ENCODE measurements around the gene OSBPL8. TPM values are rescaled to one million over a fixed set of nuclear protein-coding genes. Genes with fewer than 3 reads are reported as not detected.
A peak's percentile ranks its signal among the peaks of the same experiment; 100 is the strongest.

Gene OSBPL8
- total RNA-seq, 1 donor from 2014 or later = 62.6 TPM

DNA sequence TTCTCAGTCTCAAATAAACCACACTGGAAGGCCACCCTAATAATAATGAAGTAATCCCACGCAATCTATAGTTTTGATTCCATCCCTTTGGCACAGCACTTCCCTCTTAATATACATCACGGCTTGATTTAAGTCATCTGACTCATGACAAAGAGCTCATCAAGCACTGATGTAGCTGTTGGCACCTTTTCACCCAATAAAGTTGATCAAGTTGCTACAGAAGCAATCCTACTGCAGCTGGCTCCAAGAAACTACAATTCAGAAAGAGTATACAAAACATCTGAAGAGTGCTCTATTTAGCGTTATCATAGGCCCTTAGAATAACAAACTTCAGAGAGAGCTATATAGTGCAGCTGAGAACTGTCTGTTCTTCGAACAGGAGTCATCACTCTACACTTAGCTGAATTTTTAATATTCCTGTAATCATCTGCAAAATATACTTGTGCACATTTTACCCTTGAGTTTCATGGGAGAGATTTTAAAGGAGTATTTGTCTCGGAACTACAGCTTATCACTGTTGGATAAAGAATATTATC is 94.9 kb downstream of the OSBPL8 start:
- no peak for ATAC-seq

DNA sequence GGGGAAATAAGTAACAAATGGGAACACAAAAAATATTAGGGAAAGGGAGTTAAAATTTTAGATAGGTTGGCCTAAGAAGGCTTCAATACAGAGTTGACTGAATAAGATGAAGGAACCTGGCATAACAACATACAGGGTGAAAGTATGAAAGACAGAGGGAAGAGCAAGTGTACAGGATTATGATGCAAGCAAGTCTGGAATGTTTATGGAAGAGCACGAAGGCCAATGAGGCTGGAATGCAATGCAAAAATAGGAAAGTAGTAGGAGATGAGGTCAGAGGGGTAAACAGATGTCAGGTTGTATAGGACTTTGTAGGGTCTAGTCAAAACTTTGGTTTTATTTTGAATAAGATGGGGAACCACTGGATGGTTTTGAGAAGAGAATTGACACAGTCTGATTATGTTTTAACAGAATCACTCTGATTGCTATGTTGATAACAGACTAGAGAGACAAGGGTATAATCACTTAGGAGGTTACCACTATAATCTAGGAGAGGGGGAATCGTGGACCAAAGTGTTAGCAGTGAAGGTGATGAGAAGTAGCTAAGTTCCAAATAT is 96.8 kb downstream of the OSBPL8 start:
- no peak for ATAC-seq

DNA sequence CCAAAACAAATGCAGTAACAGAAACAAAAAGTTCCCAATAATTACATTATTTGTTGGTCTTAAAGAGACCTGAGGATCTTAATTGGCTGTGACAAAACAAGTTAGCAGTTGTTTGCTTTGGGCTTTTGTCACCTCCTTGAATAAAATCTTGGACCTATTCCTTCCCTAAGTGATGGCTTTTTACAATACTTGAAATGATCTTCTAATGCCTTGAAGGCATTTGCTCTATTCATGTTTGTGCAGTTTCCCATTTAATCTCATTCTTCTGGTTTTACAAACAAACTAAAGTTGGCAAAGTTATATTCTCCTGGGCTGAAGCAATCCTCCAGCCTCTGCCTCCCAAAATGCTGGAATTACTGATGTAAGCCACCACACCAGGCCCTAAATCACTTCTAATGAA is 98.8 kb downstream of the OSBPL8 start:
- ATAC-seq = no peak

DNA sequence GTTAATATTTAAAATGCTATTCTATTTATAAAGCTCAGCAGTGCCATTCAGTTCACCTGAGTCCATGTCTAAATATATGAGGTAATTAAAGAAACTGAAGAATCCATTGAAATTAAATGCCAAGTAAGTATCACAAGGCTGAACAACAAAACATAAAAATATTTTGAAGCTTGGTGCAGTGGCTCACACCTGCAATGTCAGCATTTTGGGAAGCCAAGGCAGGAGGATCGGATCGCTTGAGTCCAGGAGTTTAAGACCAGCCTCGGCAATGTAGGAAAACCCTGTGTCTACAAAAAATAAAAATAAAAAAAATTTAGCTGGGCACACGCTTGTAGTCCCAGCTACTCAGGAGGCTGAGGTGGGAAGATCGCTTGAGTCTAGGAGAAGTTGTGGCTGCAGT is 101.8 kb downstream of the OSBPL8 start:
- ATAC-seq = no peak

DNA sequence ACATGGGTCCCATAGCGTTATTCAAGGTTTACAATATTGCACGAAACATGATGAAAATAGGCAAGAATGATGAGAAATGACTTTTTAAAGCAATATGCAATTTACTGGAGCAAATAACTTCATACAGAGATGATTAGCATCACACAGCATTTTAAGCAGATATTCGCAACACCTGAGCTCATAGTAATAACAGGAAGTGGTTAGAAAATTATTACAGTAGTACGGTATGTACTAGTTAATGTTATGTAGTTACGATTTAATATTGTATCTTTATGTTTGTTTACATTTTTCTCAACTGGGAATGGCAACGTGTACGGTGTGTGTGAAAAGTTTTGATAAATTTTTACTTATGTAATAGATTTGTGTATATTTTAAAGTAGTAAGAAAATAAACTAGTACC is 102.6 kb downstream of the OSBPL8 start:
- no peak for ATAC-seq

DNA sequence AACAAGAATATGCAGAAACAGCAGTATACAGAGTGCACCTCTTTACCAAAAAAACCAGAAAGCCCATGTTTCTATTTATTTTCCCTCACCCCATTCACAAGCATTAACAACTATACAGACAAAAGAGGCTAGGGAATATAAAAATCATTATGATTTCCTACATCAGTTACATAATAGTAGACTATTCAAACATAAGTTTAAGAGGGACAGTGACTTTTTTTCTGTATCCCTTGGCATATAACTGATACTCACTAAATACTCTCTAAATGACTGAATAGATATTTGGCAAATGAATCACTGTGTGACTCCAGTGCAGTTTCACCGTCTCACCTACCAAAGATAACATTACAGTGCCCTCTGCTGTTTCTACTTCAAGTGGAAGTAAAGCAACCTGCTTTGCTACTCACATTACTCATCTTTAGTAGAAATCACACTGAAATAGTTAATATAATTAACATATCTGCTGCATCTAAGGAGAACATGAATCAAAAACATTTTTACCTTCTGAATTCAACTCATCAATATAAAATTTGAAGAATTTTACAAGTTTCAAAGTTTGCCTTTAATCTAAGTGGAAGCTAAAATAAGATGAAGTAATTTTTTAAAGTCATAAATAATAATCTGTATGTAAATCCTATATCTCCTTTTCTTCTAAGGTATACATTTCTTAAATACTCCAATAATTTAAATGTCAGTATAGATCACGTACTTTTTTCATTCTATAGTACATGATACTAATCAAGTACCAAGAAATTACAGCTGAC is 103.8 kb downstream of the OSBPL8 start:
- ATAC-seq = peak; percentile 94

DNA sequence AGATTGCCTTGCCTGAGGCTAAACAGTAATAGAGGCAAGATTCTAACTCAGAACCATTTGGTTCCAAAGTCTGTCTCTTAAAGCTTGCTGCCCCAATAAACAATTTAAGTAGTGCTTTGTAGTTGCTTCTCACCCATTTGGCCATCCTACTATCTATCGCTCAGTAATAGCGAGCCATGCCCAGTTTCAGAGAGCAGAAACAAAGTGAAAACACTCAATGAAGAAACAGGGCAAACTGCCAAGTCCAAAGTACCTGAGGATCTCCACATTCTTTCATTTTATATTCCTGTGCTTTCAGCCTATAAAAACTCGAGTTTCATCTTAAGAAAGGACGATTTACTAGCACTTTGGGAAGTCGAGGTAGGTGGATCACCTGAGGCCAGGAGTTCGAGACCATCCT is 108.0 kb downstream of the OSBPL8 start:
- ATAC-seq = no peak

DNA sequence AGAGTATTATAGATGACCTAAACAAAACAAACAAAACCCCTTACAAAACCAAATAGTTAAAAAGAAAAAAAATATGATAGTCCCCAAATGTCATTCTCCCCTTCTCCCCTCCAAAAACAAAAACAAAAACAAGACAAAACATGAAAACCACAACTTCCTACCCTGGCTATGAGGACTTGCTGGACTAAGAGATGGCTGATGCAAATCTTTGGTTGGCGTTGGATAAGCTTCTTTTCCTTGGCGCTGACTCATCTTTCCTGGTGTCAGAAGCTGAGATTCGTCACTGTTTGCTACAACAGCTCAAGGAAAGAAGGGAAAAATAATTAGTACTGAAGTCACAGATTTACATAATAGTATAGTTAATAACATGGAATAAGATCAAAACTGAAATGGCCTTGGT is 108.9 kb downstream of the OSBPL8 start:
- ATAC-seq = peak; percentile 59

DNA sequence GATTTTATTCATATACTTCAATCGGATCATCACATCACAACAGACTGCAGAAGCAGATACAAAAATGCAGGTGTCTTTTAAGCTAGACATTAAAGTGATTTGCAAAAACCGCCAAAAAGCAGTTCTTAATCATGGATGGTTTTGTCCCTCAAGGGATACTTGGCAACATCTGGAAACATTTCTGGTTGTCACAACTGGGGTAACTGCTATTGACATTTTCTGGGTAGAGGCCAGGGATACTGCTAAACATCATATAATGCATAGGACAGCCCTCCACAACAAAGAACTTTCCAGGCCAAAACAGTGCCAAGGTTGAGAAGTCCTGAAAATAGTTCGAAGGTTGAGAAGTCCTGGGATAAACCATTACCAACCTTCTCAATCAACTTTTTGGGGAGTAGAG is 109.6 kb downstream of the OSBPL8 start:
- no peak for ATAC-seq

DNA sequence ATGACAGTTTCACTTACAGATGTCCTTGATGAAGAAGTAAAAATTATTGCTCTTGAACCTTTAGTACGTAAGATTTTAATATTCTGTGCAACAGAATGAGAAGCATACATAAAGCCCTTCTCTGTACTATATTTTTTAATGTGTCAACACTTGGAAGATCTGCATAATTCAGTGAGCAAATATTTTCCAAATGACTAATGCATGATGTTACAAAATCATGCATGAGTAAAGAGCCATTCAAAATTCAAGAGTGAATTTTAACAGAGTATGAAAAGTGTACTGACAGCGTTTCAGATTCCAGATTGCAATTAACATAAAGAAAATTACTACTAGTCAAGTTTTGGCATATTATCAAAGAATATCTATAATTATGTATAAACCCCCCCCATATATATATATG is 110.0 kb downstream of the OSBPL8 start:
- ATAC-seq = peak; percentile 78

DNA sequence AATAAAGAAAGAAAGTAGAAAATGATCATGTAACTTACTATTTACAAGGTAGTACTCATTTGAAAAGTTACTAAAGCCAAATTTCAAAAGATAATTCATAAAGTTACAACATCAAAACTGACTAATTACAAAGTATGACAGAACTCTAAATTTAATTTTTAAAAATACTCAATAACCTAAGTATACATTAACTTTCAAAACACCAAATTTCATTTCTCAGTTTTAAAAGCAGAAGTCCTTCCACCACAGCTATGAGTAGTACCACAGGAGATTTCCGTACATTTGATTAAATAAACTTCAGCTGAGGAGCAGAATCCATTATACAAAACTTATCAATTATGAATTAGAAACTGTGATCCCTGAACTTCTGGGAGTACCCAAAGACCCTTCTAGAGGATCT is 110.6 kb downstream of the OSBPL8 start:
- no peak for ATAC-seq

DNA sequence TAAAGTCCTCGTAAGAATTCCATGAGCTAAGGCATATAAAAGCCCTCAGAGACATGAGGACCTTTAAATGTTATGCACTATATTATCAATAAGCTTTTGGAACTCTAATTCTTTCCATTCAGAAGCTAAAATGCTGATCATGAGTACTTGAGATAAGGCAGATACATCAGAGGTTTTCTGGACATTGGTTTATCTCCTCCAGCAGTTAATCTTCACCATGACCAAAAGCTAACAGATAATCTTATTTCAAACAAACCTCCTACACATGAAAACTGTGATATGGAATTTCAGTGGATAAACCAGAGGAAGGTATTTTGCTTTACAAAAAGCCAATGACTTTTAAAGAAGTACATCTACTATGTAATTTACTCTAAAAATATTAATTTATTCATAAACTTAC is 113.5 kb downstream of the OSBPL8 start:
- no peak for ATAC-seq

DNA sequence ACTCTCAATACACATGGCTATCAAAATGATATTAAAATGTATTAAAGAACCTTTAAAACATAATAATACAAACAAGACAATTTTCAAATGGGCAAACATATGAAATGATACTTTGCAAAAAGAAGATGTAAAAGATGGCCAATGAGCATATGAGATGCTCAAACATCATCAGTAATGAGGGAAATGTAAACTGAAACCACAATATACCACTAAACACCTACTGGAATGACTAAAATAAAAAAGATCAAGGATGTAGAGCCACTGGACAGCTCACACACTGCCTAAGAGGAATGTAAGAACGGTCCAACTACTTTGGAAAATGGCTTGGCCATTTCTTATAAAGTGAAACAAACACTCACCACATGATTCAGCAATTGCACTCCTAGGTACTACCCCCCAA is 114.1 kb downstream of the OSBPL8 start:
- no peak for ATAC-seq

DNA sequence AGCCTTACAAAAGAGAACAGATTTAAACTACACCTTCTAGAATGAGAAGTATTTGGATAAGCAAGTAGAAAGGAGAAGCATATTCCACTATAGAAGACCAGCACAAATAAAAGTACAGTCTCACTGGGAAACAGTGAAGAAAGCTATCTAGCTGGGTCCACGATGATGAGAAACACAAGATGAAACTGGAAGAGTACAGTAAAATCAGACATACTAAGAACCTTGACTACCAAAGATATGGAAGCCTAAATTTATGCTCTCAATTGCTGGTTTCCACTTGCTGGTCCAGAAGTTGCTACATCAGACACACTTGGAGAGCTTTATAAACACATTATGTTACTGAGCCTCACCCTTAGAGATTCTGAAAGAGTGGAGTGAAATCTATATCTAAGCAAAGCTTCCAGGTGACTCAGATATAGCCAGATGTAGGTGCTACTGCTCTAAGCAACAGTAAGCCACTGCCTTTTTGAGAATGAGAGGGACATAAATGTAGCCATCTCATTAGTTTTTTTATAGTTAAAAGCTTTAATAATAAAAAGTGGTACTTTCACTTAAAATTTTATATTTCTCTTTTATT is 115.1 kb downstream of the OSBPL8 start:
- peak; percentile 55 for ATAC-seq

DNA sequence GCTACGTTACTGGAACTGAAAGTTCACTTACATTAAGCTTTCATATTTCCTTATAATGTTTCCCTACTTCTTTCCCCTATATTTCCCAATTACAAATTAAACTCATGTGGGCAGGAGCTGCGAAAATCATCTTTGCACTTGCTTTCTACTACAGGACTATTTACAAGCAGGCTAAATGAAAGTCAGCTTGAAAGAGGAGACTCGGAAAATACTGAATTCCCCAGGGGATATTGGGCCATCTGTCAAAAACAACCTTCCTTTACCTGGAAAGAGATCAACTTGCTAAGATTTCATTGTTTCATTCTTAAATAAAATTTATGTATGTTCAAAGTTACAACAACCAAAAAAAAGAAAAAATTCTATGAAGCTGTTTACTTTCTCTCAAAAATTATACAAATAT is 118.6 kb downstream of the OSBPL8 start:
- no peak for ATAC-seq

DNA sequence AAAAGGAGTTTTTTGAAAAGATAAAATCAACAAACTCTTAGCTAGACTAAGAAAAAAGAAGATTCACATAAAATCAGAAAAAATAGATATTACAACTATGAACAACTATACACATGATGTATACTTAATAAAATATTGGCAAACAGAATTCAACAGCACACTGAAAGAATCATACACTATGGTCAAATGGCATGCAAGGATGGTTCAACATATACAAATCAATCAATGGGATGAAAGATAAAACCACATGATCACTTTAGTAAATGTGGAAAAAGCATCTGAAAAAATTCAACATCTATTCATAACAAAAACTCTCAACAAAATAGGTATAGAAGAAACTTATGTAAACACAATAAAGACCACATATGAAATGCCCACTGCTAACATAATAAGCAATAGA is 126.8 kb downstream of the OSBPL8 start:
- no peak for ATAC-seq

DNA sequence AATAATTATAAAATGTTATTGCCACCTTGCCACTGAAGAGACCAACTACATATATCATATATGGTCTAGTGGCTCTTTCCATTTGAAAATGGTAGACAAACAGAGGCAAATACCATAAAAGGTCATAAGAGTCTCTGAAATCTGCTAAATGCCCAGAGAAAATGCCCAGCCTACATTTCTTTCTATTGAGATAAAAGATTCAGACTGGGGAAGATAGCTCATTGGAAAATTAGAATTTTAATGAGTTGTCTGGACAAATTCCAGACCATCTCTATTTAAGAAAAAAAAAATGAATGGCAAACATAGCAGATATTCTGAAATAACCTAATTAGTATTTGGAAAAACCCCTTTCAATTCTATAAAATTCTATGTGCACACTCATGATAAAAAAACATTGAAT is 131.5 kb downstream of the OSBPL8 start:
- no peak for ATAC-seq

DNA sequence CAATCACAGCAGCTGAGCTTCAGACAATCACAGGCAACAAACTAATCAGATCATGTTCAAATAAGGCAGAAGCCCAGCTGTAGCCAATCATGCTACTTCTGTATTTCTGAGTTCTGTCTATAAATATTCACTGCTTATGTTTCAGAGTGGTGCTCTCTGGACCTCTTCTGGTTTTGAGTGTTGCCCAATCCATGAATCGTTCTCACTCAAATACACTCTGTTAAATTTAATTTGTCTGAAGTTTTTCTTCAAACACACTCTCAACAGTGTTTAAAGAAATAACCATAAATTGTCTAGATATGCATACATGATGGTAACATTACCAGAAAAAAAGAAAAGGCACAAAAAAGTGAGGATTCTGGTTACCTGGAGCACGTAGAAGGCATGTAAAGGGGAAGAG is 133.4 kb downstream of the OSBPL8 start:
- no peak for ATAC-seq

DNA sequence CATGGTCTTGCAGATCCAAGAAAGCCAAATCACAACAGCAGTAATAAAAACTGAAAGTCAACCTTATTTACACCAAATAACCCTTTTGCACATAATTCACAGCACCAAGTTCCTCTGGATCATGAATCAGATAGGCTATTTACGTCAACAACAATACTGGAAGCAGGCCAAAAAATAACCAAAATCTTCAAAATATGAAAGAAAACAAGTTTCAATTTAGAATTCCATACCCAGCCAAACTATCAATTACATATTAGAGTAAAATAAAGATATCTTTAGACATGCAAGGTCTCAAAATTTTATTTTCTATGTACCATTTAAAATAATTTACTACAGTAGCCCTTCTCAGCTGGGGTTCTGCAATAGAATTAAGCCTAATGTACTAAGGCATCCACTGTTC is 134.6 kb downstream of the OSBPL8 start:
- no peak for ATAC-seq

DNA sequence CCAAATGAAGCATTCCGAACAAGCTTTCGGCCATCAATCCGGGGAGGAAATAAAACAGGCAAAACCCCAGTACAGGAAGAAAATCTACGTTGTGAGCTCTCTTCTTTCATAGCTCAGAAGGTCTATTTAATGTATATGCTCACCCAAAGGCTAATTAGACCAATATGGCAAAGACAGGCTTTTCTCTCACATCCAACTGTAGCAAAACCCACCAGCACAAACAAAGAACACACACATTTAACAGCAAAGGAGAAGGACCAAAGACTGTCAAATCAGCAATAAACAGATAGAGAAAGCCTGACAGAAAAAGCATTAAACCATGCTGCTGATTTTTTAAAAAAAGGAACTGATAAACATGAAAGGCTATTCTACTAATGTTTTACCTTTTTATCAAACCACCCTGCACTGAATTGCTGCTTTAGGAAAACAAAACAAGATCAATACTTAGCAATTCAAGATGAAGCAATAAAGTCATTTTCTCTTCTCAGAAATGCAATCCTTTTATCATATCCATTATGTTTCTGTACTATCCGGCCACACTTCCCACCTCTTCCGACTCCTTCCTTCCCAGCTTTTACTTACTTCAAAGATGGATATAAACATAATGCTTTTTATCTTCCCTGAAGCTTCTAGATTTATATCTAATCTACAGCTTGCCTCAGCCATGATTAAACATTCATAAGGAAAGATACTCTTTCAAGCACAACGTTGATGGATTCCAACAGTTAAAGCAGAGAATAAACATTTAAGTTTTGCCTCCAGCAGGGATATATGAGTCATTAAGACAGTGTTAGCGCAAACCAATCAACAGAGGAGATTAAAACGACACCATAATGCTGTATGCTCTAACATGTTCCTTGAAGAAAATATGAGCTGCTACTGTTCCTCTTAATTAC is 136.8 kb downstream of the OSBPL8 start:
- peak; percentile 97 for ATAC-seq

DNA sequence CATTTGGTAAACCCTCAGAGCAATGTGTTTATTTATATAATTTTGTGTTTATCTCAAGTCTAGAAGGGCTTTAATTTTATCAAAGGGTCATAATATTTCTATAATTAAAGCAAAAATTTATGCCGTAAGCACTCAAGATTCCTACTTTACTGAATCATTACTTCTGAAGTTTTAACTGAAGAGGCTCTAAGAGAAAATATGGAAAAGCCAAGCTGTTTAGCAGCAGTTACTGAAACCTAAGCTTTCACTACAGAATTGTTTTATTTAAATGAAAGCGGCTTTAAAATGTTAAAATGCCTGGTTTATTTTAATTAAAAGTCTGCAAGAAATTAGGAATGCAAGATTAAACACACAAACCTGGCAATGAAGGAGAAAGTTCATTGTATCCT is 137.4 kb downstream of the OSBPL8 start:
- no peak for ATAC-seq

DNA sequence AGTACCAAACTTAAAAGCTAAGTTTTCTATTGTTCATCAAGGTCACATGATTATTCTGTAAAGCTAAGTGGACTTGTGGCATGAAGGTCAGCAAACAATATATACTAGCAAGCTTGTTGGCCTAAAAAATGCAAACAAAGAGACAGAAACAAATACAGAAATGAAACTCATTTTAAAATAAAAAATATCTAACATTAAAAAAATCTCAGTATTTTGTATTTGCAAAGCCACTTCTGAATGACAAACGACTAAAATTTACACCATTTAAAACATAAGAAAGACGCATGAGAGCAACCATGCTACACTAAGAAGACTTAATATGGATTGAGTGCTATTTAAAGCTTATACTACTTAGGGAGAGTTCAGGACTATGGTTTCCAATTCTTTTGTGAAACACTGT is 138.5 kb downstream of the OSBPL8 start:
- ATAC-seq = no peak

DNA sequence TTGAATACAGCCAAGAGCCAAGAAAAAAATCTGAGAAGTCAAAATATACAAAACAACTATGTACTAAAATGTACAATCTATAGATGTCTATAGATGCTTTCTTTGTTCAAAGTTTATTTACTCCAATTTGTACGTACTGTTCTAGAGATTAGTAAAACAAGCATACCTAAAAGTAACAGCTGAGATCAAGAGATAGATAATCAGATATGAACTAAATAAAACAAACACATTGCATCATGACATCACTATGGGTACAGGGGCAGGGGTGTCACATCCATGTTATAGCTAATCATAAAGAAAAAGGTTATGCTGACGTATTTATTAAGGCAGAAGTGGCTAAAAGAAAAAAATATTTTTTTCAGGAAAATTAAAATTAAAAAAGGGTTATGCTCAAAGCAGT is 139.3 kb downstream of the OSBPL8 start:
- ATAC-seq = no peak
